Stimulated activated CD8-positive, alpha-beta memory T cell treated with anti-CD3 and anti-CD28 coated beads, Interleukin-4, amount 100 ng/mL, for 4 hours (primary cell): ENCODE measurements around the gene ESRRA.
A peak's percentile ranks its signal among the peaks of the same experiment; 100 is the strongest.
"Not testable (repeated sequence)": the region's sequence is repeated elsewhere in the genome, so short reads cannot be mapped to it uniquely, and the experiment has no call there.

Experiments
- DNase-seq, 2 donors: peaks; one replicate each; pipeline ENCODE4 v3.0.0-alpha.2; 2020; ENCODE audit warnings: low read depth in 2 of 2, low spot score in 1 of 2

Gene ESRRA

DNA sequence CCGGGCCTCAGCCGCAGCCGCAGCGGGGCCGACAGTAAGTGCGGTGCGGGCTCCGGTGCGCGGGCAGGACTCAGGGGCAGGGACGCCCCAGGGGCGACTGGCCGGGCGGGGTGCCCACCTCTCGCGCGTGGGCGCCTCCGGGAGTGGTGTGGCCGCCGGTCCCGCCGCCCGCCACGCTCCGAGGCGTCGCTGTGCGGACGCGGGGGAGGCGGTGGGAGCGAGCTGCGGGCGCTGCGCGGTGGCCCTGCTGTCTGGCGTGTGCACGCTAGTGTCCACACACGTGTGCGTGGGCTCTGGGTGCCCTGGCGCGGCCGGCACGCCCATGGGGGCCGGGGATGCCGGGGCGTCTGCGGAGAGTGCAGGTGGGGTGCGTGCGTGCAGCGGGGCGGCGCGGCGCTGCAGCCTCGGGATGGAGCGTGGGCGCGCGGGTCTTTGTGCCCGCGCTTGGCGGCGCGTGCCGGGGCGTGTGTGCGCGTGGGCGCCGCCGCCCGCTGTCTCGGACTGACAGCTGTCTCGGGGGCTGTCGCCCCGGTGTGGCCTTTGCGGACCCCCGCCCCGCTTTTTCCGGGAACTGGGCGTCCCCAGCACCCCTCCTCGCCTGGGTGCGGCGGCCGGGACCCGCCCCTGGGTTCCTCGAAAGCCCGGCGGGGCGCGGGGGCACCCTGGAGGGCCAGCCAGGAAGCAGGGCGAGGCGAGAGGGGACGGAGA lies 13.4 kb upstream of the ESRRA start:
- no peak for DNase-seq

DNA sequence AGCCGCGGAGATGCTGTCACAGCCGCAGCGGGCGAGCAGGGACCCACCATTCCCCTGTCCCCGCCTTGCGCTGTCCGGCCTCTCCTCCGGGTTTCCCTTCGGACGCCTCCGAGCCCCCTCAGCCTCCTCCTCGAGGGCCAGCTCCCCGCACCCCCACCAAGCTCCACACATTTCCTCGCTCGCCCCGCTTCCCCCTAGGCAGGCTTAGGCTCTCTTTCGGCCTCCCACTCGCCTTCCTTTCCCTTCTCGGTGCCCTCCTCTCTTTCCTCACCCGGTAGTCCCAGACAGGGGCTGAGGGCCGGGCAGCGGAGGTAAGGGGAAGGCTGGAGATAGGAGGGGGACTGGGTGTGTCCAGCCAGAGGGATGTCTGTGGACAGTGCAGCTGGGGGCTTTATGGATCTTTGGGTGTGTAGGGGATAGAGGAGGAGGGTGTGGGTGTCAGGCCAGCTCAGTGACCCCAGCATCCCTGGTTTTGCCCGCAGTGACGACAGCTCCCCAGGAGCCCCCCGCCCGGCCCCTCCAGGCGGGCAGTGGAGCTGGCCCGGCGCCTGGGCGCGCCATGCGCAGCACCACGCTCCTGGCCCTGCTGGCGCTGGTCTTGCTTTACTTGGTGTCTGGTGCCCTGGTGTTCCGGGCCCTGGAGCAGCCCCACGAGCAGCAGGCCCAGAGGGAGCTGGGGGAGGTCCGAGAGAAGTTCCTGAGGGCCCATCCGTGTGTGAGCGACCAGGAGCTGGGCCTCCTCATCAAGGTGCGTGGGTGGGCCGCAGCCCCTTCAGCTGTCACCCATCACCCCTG lies 12.7 kb upstream of the ESRRA start:
- no peak for DNase-seq

DNA sequence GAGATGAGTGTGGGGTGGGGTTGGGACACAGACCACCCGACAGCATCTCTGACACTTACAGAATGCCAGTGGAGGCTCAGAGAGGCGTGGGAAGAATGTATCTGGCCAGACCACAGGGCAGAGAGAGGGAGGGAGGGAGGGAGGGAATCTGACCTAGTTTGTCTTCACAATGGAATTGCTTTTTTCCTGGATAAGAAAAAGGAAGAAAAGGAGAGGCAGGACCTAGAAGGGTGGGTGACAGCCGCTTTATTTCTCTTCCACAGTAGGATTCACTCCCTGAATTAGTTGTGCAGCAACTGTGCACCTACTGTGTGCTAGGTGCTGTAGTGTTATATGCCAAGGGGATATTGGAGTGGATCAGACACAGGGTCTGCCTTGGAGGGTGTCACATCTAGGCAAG lies 10.6 kb upstream of the ESRRA start:
- DNase-seq = no peak

DNA sequence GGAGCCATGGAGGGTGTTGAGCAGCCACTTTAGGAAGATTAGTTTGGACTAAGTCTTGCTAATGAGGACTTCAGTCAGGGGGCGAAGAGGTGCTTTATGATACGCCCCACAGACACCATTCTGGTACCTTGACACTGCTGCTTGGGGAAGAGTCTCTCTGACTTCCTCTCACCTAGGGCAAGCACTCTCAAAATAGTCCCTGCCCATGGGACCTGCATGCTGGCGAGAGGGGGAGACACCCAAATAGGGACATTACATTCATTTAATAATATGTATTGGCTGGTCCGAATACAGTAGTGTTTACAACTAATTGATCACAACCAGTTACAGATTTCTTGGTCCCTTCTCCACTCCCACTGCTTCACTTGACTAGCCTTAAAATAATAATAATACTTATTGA lies 9.6 kb upstream of the ESRRA start:
- no peak for DNase-seq

DNA sequence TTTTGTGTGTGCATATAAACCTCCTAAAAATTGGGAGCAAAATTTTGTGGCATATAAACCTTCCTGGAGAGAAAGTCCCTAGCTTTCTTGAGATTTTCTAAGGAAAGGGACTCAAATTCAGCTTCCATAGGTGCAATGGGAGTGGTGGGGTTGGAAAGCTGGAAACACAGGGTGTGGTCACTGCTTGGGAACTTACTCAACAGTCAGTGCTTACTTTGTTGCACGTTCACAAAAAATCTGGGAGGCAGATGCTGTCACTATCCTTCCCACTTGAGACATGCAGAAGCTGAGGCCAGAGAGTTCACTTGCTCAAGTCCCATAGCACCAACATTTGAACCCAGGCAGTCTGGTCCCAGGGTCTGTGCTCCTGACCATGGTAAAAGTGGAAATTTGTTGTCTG lies 9.1 kb upstream of the ESRRA start:
- no peak for DNase-seq

DNA sequence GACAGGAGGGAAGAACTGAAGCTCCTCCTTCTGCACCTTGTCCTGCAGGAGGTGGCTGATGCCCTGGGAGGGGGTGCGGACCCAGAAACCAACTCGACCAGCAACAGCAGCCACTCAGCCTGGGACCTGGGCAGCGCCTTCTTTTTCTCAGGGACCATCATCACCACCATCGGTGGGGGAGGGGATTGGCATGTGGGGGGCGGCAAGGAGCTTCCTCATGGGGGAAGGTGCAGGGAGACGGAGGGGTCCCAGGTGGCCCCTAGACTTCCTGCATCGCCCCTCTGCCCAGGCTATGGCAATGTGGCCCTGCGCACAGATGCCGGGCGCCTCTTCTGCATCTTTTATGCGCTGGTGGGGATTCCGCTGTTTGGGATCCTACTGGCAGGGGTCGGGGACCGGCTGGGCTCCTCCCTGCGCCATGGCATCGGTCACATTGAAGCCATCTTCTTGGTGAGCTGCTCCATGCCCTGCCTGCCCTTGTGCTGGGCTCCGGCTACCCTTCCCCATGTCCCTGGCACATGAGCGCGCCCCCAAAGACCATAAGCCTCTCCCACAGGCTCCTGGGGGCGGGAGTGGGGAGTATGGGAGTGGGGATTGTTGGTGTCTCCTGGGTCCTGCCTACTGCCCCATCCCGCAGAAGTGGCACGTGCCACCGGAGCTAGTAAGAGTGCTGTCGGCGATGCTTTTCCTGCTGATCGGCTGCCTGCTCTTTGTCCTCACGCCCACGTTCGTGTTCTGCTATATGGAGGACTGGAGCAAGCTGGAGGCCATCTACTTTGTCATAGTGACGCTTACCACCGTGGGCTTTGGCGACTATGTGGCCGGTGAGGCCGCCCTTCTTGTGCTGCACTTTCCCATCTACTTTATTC lies 8.3 kb upstream of the ESRRA start:
- no peak for DNase-seq

DNA sequence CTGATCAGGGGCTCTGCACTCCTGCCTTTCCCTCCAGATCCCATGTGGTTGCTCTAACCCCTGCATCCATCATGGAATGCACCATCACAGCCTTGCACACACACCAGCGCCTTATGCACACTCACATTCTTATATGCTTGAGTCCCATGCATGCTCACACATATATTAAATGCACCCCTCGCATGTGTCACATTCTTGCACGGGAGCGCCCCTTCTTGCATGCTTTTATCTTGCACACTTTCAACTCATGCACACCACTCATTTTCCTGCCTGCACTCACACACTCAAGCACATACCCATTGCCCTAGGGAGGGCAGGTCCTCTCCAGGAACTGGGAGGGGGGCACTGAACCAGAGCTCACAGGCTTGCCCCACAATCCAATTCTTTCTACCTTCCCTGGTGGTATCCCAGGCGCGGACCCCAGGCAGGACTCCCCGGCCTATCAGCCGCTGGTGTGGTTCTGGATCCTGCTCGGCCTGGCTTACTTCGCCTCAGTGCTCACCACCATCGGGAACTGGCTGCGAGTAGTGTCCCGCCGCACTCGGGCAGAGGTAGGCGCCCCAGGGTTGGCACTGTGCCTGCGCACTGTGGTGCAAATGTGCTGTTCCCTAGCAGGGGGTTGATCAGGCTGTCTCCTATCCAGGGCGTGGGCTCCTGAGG lies 7.5 kb upstream of the ESRRA start:
- DNase-seq = no peak

DNA sequence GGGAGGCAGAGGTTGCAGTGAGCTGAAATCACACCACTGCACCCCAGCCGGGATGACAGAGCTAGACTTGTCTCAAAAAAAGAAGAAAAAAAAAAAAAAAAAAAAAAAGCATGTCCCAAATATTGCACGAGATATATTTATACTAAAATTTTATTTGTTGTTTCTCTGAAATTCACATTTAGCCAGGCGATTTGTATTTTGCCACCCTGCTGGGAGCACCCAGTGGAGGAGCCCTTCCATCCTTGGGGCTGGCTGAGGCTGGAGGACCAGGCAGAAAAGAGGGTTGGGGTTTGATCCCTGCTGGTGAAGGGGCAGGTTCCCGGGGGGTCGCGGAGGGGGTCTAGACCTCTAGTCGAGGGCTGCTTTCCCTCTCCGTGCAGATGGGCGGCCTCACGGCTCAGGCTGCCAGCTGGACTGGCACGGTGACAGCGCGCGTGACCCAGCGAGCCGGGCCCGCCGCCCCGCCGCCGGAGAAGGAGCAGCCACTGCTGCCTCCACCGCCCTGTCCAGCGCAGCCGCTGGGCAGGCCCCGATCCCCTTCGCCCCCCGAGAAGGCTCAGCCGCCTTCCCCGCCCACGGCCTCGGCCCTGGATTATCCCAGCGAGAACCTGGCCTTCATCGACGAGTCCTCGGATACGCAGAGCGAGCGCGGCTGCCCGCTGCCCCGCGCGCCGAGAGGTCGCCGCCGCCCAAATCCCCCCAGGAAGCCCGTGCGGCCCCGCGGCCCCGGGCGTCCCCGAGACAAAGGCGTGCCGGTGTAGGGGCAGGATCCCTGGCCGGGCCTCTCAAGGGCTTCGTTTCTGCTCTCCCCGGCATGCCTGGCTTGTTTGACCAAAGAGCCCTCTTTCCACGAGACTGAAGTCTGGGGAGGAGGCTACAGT lies 6.1 kb upstream of the ESRRA start:
- DNase-seq = no peak

DNA sequence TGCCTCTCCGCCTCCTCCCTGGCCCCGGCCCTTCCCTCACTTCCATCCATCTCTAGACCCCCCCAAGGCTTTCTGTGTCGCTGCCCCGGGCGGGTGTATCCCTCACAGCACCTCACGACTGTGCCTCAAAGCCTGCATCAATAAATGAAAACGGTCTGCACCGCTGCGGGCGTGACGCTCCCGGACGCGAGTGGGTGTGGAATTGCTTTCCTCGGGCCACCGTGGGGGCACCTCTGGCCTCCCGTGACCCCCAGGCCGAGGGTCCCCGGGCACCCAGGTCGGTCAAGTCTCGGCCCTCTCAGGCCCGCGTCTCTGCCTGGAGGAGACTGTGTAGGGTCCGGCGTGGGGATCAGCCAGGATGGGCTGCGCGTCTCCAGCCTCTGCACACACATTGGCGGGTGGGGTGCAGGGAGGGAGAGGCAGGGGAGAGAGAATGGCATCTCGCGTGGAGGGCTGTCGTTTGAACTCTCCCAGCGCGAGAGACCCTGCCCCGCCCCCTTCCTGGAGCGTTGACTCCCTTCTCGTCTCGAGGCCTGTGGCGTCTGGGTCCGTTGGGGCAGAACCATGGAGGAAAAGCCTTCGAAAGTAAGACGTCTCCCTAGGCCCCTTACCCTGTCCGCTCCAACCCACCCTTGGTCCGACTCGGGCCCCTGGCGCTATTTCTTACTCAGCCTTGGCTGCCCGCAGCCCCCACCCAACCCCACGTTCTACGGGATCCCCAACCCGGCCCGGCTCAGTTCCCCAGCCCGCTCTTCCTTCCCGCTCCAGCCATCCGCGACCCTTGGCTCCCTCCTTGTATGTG lies 5.3 kb upstream of the ESRRA start, which contains the start of gene CATSPERZ:
Gene CATSPERZ (plus strand): TSS at position 512 of the 802 bp plus-strand sequence. CDS start 53 bp downstream, at position 565.
- DNase-seq = no peak

DNA sequence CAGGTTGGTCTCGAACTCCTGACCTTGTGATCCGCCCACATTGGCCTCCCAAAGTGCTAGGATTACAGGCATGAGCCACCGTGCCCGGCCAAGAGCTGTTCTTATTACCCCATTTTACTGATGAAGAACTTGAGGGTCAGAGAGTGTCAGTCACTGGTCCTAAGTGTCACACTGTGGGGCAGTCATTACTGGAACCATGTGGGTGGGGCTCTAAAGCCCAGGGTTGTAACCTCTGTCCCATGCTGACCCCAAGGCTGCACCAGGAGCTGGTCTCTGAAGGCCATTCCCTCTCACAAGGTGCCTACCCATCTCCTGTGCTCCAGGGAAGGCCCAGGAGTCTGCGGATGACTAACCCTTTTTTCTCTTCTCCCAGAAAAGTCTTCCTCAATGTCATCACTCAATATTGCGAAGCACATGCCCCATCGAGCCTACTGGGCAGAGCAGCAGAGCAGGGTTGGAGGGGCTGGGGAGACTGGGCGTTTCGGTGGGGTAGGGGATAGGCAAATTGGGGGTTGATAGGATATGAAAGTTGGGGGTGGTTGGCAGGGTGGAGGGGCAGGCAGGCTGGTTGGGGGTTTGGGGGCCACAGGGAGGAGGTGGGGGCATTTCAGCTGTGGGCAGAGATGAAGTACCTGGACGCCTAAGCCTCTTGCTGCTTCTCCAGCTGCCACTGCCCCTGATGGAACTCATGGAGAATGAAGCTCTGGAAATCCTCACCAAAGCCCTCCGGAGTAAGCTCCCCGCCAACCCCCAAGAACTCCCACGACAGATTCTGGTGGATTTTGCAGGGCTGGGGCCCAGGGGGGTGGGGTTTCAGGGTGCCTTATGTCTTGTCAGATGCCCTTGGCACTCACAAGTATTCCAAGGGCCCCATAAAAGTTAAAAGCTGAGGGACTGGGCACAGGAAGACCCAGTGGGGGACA lies 2.0 kb upstream of the ESRRA start:
- DNase-seq = no peak

DNA sequence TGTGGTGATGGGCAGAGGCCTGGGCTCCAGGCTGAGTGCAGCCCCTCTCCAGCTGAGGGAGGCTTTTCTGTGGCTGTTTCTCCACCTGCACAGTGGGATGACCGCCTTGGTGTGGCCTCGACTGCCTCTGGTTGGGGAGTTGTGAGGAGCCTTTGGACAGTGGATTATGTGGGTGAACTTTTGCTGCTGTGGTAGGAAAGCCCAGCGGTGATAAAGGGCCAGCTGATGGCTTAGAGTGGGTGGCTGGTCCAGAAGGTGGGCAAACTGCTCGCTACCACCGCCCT lies 1.4 kb upstream of the ESRRA start:
- DNase-seq = no peak

DNA sequence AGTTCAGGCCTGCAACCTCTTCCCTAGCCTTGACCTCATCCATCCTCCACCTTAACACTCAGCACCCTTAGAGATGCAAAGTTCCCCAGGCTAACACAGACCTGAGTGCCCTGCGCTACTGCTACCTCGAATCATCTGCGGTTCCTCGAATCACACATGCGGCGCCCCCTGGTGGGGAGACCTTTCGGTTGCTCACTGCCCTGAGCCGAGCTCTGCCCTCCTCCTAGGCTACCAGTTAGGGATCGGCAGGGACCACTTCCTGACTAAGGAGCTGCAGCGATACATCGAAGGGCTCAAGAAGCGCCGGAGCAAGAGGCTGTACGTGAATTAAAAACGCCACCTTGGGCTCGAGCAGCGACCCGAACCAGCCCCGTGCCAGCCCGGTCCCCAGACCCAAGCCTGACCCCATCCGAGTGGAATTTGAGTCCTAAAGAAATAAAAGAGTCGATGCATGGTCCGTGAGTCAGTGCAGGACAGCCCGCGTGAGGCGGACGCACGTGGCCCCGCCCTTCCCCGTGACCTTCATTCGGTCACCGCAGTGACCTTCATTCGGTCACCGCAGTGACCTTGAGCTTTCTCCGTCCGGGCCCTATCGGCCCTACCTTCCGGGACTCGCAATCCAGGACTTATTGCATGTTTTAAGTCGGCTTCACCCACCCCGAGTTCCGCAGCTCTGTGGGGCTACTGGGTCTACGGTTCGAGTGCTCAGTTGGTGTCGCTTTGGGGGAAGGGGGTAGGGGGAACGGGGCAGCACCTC lies 830 bp upstream of the ESRRA start:
- DNase-seq = peak; percentile 84 to 97

DNA sequence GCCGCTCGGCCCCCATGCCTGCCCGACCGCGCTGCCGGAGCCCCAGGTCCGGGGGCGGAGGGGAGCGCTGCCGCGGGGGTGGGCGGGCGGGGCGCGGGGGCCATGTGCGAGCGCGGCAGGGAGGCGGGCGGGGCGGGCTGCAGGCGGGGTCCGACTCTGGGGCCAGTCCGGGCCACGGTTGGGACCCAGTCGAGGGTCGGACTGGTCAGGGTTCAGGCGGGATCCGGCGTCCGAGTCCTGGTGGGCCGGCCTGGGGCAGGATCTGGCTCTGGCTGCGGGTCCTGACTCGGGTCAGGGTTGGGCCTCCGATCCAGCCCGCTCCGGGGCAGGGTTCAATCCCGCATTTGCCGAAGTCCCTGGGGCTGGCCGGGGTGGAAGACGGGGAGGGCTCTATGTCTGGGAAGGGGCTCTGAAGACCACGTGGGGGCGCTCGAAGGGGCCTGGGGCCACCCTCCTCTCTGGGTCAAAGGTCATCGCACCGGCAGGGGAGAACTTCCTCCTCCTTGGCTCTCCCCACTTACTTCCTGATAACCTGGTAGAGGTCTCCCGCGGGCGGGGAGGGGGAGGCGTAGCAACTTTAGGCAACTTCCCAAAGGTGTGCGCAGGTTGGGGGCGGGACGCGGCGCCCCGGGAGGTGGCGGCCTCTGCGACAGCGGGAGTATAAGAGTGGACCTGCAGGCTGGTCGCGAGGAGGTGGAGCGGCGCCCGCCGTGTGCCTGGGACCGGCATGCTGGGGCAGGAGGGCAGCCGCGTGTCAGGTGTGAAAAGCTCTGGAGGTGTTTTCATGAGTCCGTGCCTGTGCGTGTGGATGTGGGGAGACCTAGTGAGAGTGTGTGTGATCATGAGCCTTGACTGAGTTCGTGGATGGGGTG lies 603 bp downstream of the ESRRA start:
- peak; percentile 43 to 61 for DNase-seq

DNA sequence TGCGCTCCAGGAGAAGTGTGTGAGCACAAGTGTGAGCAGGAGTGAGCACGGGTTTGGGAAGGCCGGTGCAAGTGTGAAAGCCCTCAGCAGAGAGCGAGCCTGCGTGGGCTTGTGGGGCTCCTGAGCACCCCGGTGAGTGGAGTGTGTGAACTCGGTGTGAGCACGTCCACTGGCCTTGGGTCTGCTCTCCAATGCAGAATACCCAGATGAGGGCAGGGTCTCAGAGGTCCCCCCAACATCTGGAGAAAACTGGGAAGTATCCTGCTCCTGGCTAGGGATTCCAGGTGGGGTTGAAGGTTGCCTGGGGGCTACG lies 1.2 kb downstream of the ESRRA start:
- no peak for DNase-seq

DNA sequence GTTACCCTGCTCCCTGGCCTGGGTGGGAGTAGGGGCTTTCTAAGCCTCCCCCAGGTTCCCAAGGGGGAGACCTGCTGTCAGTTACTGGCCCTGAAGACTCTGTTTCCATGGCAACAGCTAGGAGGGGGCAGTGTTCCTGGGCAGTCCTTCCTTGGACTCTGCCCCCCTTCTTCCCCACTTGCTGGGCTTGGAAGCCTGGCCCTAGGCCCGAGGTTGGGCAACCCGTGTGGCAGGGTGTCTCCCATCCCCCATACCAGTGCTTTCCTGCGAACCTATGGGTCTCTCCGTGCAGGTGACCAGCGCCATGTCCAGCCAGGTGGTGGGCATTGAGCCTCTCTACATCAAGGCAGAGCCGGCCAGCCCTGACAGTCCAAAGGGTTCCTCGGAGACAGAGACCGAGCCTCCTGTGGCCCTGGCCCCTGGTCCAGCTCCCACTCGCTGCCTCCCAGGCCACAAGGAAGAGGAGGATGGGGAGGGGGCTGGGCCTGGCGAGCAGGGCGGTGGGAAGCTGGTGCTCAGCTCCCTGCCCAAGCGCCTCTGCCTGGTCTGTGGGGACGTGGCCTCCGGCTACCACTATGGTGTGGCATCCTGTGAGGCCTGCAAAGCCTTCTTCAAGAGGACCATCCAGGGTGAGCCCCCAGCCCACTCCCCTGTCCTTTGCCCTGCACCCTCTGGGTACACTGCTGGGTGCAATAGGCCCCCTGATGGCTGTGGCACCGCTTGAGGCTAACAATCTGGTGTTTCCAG lies 1.7 kb downstream of the ESRRA start:
- DNase-seq = no peak

DNA sequence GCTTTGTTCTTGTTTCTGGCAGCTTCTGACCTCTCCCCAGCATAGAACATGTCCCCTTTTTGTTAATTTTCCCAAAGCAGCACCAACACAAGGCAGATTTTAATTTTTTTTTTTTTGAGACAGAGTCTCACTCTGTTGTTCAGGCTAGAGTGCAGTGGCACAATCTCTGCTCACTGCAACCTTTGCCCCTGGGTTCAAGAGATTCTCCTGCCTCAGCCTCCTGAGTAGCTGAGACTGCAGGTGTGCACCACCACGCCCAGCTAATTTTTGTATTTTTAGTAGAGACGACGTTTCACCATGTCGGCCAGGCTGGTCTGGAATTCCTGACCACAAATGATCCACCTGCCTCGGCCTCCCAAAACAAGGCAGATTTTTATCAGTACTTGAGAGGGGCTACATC lies 2.5 kb downstream of the ESRRA start:
- not testable (repeated sequence) for DNase-seq
